Thymus (tissue), 11 donors: ENCODE data around the gene ERC1. TPM values are rescaled to one million over a fixed set of nuclear protein-coding genes. Genes with fewer than 3 reads are reported as not detected.
"Not testable (repeated sequence)": the region's sequence is repeated elsewhere in the genome, so short reads cannot be mapped to it uniquely, and the experiment has no call there.

Source experiments
- DNase-seq, 9 donors: peaks; one replicate each; pipeline ENCODE4 v3.0.0-alpha.2; 2013; ENCODE audit warnings: low spot score in 9 of 9, low read depth in 6 of 9, missing footprints in 1 of 9
- H3K27ac ChIP-seq, 2 donors: one replicate each; pipeline ENCODE4 v1.5.1; 2013; ENCODE audit warnings: control low read depth in 1 of 2, low read depth in 1 of 2, low read length in 1 of 2, mild to moderate bottlenecking in 1 of 2, moderate library complexity in 1 of 2
- H3K27me3 ChIP-seq, 2 donors: one replicate each; pipeline ENCODE4 v1.5.1; 2013; ENCODE audit warnings: low read length in 1 of 2; ENCODE audit not compliant: control insufficient read depth in 2 of 2, insufficient read depth in 1 of 2
- H3K36me3 ChIP-seq, 2 donors: one replicate each; pipeline ENCODE4 v1.5.1; 2013; ENCODE audit warnings: low read length in 1 of 2, mild to moderate bottlenecking in 1 of 2, moderate library complexity in 1 of 2; ENCODE audit not compliant: control insufficient read depth in 2 of 2, insufficient read depth in 2 of 2
- H3K4me1 ChIP-seq, 2 donors: one replicate each; pipeline ENCODE4 v1.5.1; 2013; ENCODE audit warnings: low read length in 2 of 2; ENCODE audit not compliant: control insufficient read depth in 2 of 2, insufficient read depth in 2 of 2
- H3K4me3 ChIP-seq, 2 donors: one replicate each; pipeline ENCODE4 v1.5.1; 2013; ENCODE audit warnings: low read length in 2 of 2, control low read depth in 1 of 2, mild to moderate bottlenecking in 1 of 2
- H3K9me3 ChIP-seq, 2 donors: one replicate each; pipeline ENCODE4 v1.5.1; 2013; ENCODE audit warnings: low read length in 1 of 2, mild to moderate bottlenecking in 1 of 2; ENCODE audit not compliant: control insufficient read depth in 2 of 2, insufficient read depth in 1 of 2
- WGBS: extraction: QIAGEN DNeasy Blood & Tissue Kit; methylation state at CpG from one replicate; pipeline ENCODE4 v1.1.7; 2013; 5-methylcytosine and 5-hydroxymethylcytosine counted together
- polyA plus RNA-seq: library from polyadenylated mRNA; stranded (reverse); fragments of 200-250 nt; gene quantifications from one replicate; pipeline ENCODE4 v1.2.3, GENCODE V29; 2013
- total RNA-seq: library from RNA; stranded (reverse); fragments of 120-200 nt; gene quantifications from one replicate; pipeline ENCODE4 v1.2.4, GENCODE V29; 2013
- donor health status: healthy.

ERC1 gene
- total and polyA plus RNA-seq, 2 donors: 4.2 to 13.8 TPM

GRCh38 chr12:1347294-1347693, 356.3 kb downstream of the ERC1 start:
- Histone ChIP-seq H3K4me1 (peaks cover 0 to 6% of the 10 kb centered on the region in 2 donors), H3K4me3 (no peak overlapping the region), H3K9me3 (no peaks in the 10 kb centered on the region), H3K27ac (no peak overlapping the region), H3K27me3 (no peaks in the 10 kb centered on the region), H3K36me3 (no peaks in the 10 kb centered on the region)
- no peak for DNase-seq

- Histone ChIP-seq H3K4me3 (no peak overlapping the region), H3K36me3 (no peaks in the 10 kb centered on the region), H3K9me3 (no peaks in the 10 kb centered on the region), H3K27me3 (no peaks in the 10 kb centered on the region), H3K27ac (no peak overlapping the region), H3K4me1 (peaks cover 0 to 6% of the 10 kb centered on the region in 2 donors)
- 99% methylated on average over 6 of the region's 6 CpGs for WGBS
- no peak for DNase-seq
Observed at GRCh38 chr12:1348606-1349005, 357.6 kb downstream of the ERC1 start.

- DNase-seq: no peak
- no peaks in the 10 kb centered on the region for H3K4me1 ChIP-seq
- 88% methylated on average over 6 of the region's 6 CpGs for WGBS
- no peaks in the 10 kb centered on the region for H3K9me3 ChIP-seq
- no peaks in the 10 kb centered on the region for H3K27me3 ChIP-seq
- H3K27ac ChIP-seq: no peak overlapping the region
- H3K36me3 ChIP-seq: no peaks in the 10 kb centered on the region
- no peak overlapping the region for H3K4me3 ChIP-seq
Observed at GRCh38 chr12:1350055-1350933, 359.3 kb downstream of the ERC1 start.

GRCh38 chr12:1350934-1351240, 359.9 kb downstream of the ERC1 start:
- no peak for DNase-seq
- no peak overlapping the region for H3K27ac ChIP-seq
- H3K36me3 ChIP-seq: no peaks in the 10 kb centered on the region
- no peaks in the 10 kb centered on the region for H3K27me3 ChIP-seq
- 96% methylated on average over 1 of the region's 1 CpG for WGBS
- no peaks in the 10 kb centered on the region for H3K9me3 ChIP-seq
- no peak overlapping the region for H3K4me3 ChIP-seq
- no peaks in the 10 kb centered on the region for H3K4me1 ChIP-seq

GRCh38 chr12:1351926-1352325, 360.9 kb downstream of the ERC1 start:
- 97% methylated on average over 2 of the region's 2 CpGs for WGBS
- H3K9me3 ChIP-seq: no peaks in the 10 kb centered on the region
- DNase-seq: no peak
- H3K27ac ChIP-seq: no peak overlapping the region
- no peaks in the 10 kb centered on the region for H3K27me3 ChIP-seq
- H3K36me3 ChIP-seq: no peaks in the 10 kb centered on the region
- no peak overlapping the region for H3K4me3 ChIP-seq
- H3K4me1 ChIP-seq: no peaks in the 10 kb centered on the region

GRCh38 chr12:1353451-1353850, 362.4 kb downstream of the ERC1 start:
- no peaks in the 10 kb centered on the region for H3K27me3 ChIP-seq
- H3K4me3 ChIP-seq: no peak overlapping the region
- H3K4me1 ChIP-seq: no peaks in the 10 kb centered on the region
- no peaks in the 10 kb centered on the region for H3K9me3 ChIP-seq
- DNase-seq: no peak
- H3K36me3 ChIP-seq: no peaks in the 10 kb centered on the region
- 98% methylated on average over 2 of the region's 2 CpGs for WGBS
- no peak overlapping the region for H3K27ac ChIP-seq

- Histone ChIP-seq H3K27me3 (no peaks in the 10 kb centered on the region), H3K9me3 (no peaks in the 10 kb centered on the region), H3K4me3 (no peak overlapping the region), H3K27ac (no peak overlapping the region), H3K36me3 (no peaks in the 10 kb centered on the region), H3K4me1 (no peaks in the 10 kb centered on the region)
- DNase-seq: no peak
- 96% methylated on average over 4 of the region's 4 CpGs for WGBS
Observed at GRCh38 chr12:1355396-1355795, 364.4 kb downstream of the ERC1 start.

- WGBS: 97% methylated on average over 6 of the region's 6 CpGs
- not testable (repeated sequence) for H3K9me3 ChIP-seq, H3K4me3 ChIP-seq, H3K27ac ChIP-seq, H3K36me3 ChIP-seq, H3K27me3 ChIP-seq, DNase-seq, H3K4me1 ChIP-seq
Observed at GRCh38 chr12:1355871-1356270, 364.8 kb downstream of the ERC1 start.

- 99% methylated on average over 2 of the region's 2 CpGs for WGBS
- H3K4me1 ChIP-seq: no peaks in the 10 kb centered on the region
- no peaks in the 10 kb centered on the region for H3K36me3 ChIP-seq
- no peaks in the 10 kb centered on the region for H3K9me3 ChIP-seq
- no peaks in the 10 kb centered on the region for H3K27me3 ChIP-seq
- DNase-seq: no peak
- H3K4me3 ChIP-seq: no peak overlapping the region
- H3K27ac ChIP-seq: no peak overlapping the region
Observed at GRCh38 chr12:1356285-1356684, 365.3 kb downstream of the ERC1 start.
